ENCODE data around the gene GRK5.

- TF ChIP-seq CTCF (IDR thresholded peaks at IDR 0.05): no peak
- TF ChIP-seq POLR2AphosphoS5 (IDR thresholded peaks at IDR 0.05): no peak
- no peak for TF ChIP-seq POLR2A (IDR thresholded peaks at IDR 0.05)
- no peak for TF ChIP-seq EP300 (IDR thresholded peaks at IDR 0.05)
Measured at GRCh38 chr10:119371704-119372663, 164.6 kb downstream of the GRK5 start.

All from sigmoid colon (tissue), 4 donors.